Pancreas (tissue), 10 donors: Measurements from ENCODE around the gene CCT5. TPM values are rescaled to one million over a fixed set of nuclear protein-coding genes. Genes with fewer than 3 reads are reported as not detected.
A peak's percentile ranks its signal among the peaks of the same experiment; 100 is the strongest.
"Not testable (repeated sequence)": the region's sequence is repeated elsewhere in the genome, so short reads cannot be mapped to it uniquely, and the experiment has no call there.

Experiments
- ATAC-seq, 4 donors: fragments of 200-7000 bp; cut with Tn5 transposase; one replicate each; pipeline versions ENCODE4 v1.8.0 to v1.9.1; 2020; ENCODE audit warnings: mild to moderate bottlenecking in 4 of 4, moderate library complexity in 4 of 4
- DNase-seq, 6 donors: peaks; one replicate each; pipeline ENCODE4 v3.0.0-alpha.2; 2020
- FAIRE-seq: peaks from 2 replicates; lab custom pipeline; 2012; peaks lifted over from hg19 to GRCh38; lab: Jason Lieb, UNC
- H3K27ac ChIP-seq, 4 donors: fragments of 200-600 bp; sonication (generic); 1 replicate in 3 of 4; 2 replicates in 1 of 4; pipeline versions ENCODE4 v1.5.0 to v1.8.0; 2020
- H3K27me3 ChIP-seq, 4 donors: fragments of 200-600 bp; one replicate each; pipeline ENCODE4 v1.8.0; 2021
- H3K36me3 ChIP-seq, 3 donors: fragments of 200-600 bp; sonication (generic) in 1 of 3; one replicate each; pipeline versions ENCODE4 v1.5.0 to v1.8.0; 2020 to 2021
- H3K4me1 ChIP-seq, 3 donors: fragments of 200-600 bp; one replicate each; pipeline ENCODE4 v1.8.0; 2021
- H3K4me3 ChIP-seq, 4 donors: fragments of 200-600 bp; sonication (generic) in 2 of 4; one replicate each; pipeline versions ENCODE4 v1.5.0 to v1.8.0; 2020 to 2021
- H3K9me3 ChIP-seq, 4 donors: fragments of 200-600 bp; one replicate each; pipeline ENCODE4 v1.8.0; 2021
- CTCF ChIP-seq, 4 donors: fragments of 200-600 bp; sonication (generic) in 3 of 4; IDR thresholded peaks; one replicate each; pipeline versions ENCODE4 v1.5.0 to v1.8.0; 2021; ENCODE audit warnings: antibody characterized with exemption in 4 of 4
- WGBS, 2 donors: extraction: QIAGEN DNeasy Blood & Tissue Kit; methylation state at CpG; one replicate each; pipeline ENCODE4 v1.1.7; 2013; 5-methylcytosine and 5-hydroxymethylcytosine counted together
- intact Hi-C, 3 donors: fragments of 100-400 bp; cut with DNase I; formaldehyde crosslinking; loops; one replicate each; pipeline versions ENCODE4 v1.11.1 to v1.14.2; 2022
- polyA plus RNA-seq, 2 donors: library from polyadenylated mRNA; stranded (reverse); fragments of 200-250 nt; gene quantifications; one replicate each; pipeline ENCODE4 v1.2.3, GENCODE V29; 2013
- total RNA-seq, 6 donors: library from RNA; stranded (reverse); fragmentation: NEBNext Ultra II Directional in 4 of 6; extraction: Animal tissue kit (Norgen Biotek cat#: 25700) in 4 of 6; gene quantifications; one replicate each; pipeline versions ENCODE4 v1.2.1 to v1.2.4, GENCODE V29; 2021 to 2023
- donor health status: healthy with polysubstance abuse.
- donor health status: DM: no; HTN: no; CAD: no; lungs with moderate emphysema.
- donor health status: DM: no; HTN: no; CAD: no.
- donor health status: control.
- donor health status: control.
- donor health status: Bipolar disorder and iron deficiency.
- donor health status: DM: yes; HTN: yes; CAD: no.
- donor health status: DM: no; HTN: no; CAD: no.
- donor health status: DM: no; HTN: no; CAD: no.
- donor health status: DM: yes; HTN: yes; CAD: no.

CCT5 gene
- total and polyA plus RNA-seq, 8 donors = 33.7 to 75.6 (median 60.0) TPM

- H3K4me1 ChIP-seq = peaks cover 0 to 10% (median 8%) of the 10 kb centered on the region in 3 donors
- FAIRE-seq = no peak
- intact Hi-C loops = loop anchor here in 2 of 3 donors (5.0 to 10.0 kb wide), 3 partner anchors 81 to 348 kb away; no protein-coding TSS in a partner anchor
- no peaks in the 10 kb centered on the region for H3K27me3 ChIP-seq
- DNase-seq = peak; percentile 72 to 94 (median 88)
- ATAC-seq = peak; percentile 75 to 92 (median 84)
- H3K4me3 ChIP-seq = no peak overlapping the region
- TF ChIP-seq CTCF (IDR thresholded peaks at IDR 0.05) = peak; percentile 70 to 93 (median 87)
- no peaks in the 10 kb centered on the region for H3K36me3 ChIP-seq
- no peak overlapping the region for H3K27ac ChIP-seq
- WGBS, 2 donors = 19% methylated on average over 17 of the region's 17 CpGs
- H3K9me3 ChIP-seq = no peaks in the 10 kb centered on the region
These were observed 34.0 kb downstream of the CCT5 start for GRCh38 chr5:10283927-10284635.

GRCh38 chr5:10285362-10285761, 35.3 kb downstream of the CCT5 start:
- intact Hi-C loops = loop anchor here in 2 of 3 donors (10.0 kb wide), 2 partner anchors 79 to 139 kb away; no protein-coding TSS in a partner anchor
- not testable (repeated sequence) for H3K27me3 ChIP-seq, FAIRE-seq, H3K27ac ChIP-seq, DNase-seq, ATAC-seq, H3K36me3 ChIP-seq, H3K4me3 ChIP-seq, H3K9me3 ChIP-seq
- H3K4me1 ChIP-seq = peaks cover 6 to 11% (median 10%) of the 10 kb centered on the region in 3 donors
- 90 to 93% methylated on average over 7 to 8 of the region's 8 CpGs for WGBS, 2 donors

- TF ChIP-seq CTCF (IDR thresholded peaks at IDR 0.05) = no peak
These were observed 36.2 kb downstream of the CCT5 start for GRCh38 chr5:10286162-10286861.

GRCh38 chr5:10286862-10287227, 36.8 kb downstream of the CCT5 start:
- FAIRE-seq = no peak
- no peak for ATAC-seq
- Histone ChIP-seq H3K27me3 (no peaks in the 10 kb centered on the region), H3K9me3 (no peaks in the 10 kb centered on the region), H3K4me3 (no peak overlapping the region), H3K36me3 (no peaks in the 10 kb centered on the region), H3K27ac (no peak overlapping the region), H3K4me1 (peaks cover 6 to 11% (median 10%) of the 10 kb centered on the region in 3 donors)
- intact Hi-C loops = loop anchor here in 2 of 3 donors (10.0 kb wide), 2 partner anchors 78 to 138 kb away; no protein-coding TSS in a partner anchor
- WGBS, 2 donors = 89 to 93% methylated on average over 7 of the region's 7 CpGs
- DNase-seq = no peak
- TF ChIP-seq CTCF (IDR thresholded peaks at IDR 0.05) = no peak

More at GRCh38 chr5:10286162-10286861, 36.2 kb downstream of the CCT5 start:
- peaks cover 6 to 11% (median 10%) of the 10 kb centered on the region in 3 donors for H3K4me1 ChIP-seq
- DNase-seq (no peak), ATAC-seq (no peak), FAIRE-seq (no peak)
- H3K4me3 ChIP-seq = no peak overlapping the region
- intact Hi-C loops = loop anchor here in 2 of 3 donors (10.0 kb wide), 2 partner anchors 78 to 138 kb away; no protein-coding TSS in a partner anchor
- no peaks in the 10 kb centered on the region for H3K9me3 ChIP-seq
- H3K36me3 ChIP-seq = no peaks in the 10 kb centered on the region
- H3K27me3 ChIP-seq = no peaks in the 10 kb centered on the region
- H3K27ac ChIP-seq = no peak overlapping the region
- WGBS, 2 donors = 82 to 86% methylated on average over 6 of the region's 6 CpGs

GRCh38 chr5:10288592-10289219, 38.6 kb downstream of the CCT5 start:
- FAIRE-seq (no peak), ATAC-seq (peak; percentile 85 to 90 (median 88)), DNase-seq (peak; percentile 88 to 100 (median 94))
- intact Hi-C loops = loop anchor here in 2 of 3 donors (10.0 kb wide), 2 partner anchors 76 to 136 kb away; no protein-coding TSS in a partner anchor
- 12 to 14% methylated on average over 12 to 13 of the region's 13 CpGs for WGBS, 2 donors
- Histone ChIP-seq H3K27me3 (no peaks in the 10 kb centered on the region), H3K9me3 (no peaks in the 10 kb centered on the region), H3K36me3 (no peaks in the 10 kb centered on the region), H3K27ac (peak overlapping the region; percentile 14 to 79 (median 68)), H3K4me3 (no peak overlapping the region), H3K4me1 (peaks cover 6 to 11% (median 10%) of the 10 kb centered on the region in 3 donors)
- TF ChIP-seq CTCF (IDR thresholded peaks at IDR 0.05) = no peak
